NCI-H526 treated with DMSO at 0.1 percent for 48 hours (cell line): Measurements from ENCODE around the gene JAK1.

Experiments used
- DNase-seq: peaks from one replicate; lab custom pipeline; 2025; lab: John Stamatoyannopoulos, UW

JAK1 gene

DNA sequence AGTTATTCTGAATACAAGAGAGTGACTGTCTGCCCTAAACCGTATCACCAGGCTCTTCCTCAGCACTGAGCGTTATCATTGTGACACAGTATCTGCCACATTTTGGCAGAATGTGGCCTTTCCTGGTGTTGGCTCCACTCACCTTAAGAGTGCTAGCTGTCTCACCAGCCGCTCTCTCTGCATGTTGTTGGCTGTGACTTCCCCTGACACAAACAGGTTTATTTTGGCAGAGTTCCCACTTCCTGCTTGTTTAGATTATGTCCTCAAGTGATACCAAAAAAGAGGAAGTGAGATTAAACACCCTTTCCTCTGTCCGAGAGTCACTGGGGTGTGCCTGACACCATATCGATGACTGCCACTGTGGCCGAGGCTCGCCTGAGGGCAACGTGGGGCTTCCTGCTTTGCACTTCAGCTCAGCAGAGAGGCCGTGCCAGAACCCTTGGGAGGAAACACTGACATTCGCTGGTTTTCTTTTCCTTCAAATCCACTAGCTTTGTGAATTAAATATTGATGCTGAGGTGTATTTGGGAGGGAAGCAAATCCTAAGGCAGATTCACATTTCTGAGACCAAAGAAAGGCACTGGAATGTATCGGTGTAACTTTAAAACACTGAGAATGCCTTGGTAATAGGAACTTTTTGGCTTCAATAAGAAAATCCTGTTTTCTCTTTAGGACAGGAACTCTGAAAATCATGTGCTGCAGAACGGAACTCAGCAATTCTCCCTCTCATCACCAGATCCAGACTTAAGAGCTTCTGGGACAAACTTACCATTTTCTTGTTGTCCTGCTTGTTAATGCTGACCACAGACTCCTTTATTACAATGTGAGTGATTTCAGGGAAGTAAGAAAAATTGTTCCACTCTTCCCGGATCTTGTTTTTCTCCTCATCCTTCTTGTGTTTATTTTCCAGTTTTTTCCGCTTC, 102.1 kb downstream of the JAK1 start:
- no peak for DNase-seq

DNA sequence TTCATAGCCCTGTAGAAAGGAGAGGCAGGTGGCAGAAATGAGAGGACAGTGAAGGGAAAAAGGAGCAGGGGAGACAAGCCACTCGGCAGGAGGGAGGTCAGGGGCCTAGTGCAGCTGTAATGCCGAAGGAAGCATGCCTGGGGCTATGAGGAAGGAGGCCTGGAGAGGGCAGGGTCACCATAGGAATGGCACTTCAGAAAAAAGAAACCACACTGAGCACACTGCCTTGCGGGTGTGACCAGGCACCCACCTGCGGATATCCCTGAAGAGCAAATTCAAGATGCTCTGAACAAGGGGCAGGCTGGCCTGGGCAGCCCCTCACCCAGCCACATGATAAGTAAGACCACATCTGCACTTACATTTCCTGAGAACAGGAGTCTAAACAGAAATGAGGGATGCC, 104.7 kb downstream of the JAK1 start:
- DNase-seq, result no peak

- no peak for DNase-seq
These were observed 109.0 kb downstream of the JAK1 start for GRCh38 chr1:64857347-64857746.

DNA sequence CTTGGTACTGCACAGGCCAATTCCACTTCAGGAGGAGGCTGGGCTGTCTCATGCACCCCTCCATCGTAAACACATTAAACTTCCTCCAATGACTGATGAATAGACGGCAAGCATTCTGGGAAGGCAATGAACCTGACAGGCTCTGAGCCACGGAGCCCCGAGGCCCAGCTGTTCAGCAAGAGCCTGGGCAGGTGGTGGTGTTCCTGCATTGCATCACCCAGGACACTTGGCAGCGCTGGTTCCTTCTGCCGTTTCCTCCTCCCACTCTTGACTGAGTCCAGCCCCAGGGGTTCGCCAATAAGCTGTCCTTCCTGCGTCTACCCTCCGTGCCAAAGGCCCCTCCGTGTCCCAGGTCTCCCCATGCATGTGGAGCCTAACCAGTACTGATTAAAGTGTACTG, 109.8 kb downstream of the JAK1 start:
- no peak for DNase-seq

GRCh38 chr1:64855557-64855956, 110.8 kb downstream of the JAK1 start:
- DNase-seq, result no peak

DNA sequence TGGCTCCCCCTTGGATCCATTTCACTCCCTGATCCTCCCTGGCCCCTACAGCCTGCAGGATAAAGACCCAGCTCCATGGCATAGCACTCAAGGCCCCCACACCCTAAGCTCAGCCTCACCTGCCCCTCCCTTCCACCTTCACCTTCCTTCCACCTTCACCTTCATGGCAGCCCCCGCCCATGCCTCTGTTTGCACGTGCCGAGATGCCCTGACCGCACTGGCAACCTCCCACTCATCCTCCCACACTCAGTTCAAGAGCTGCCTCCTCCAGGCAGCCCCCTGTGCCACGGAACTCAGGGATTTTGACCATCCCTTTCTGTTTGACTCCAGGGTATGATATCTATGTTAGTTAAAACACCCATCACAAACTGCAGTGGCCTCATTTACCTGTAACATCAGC, 111.7 kb downstream of the JAK1 start:
- no peak for DNase-seq

DNA sequence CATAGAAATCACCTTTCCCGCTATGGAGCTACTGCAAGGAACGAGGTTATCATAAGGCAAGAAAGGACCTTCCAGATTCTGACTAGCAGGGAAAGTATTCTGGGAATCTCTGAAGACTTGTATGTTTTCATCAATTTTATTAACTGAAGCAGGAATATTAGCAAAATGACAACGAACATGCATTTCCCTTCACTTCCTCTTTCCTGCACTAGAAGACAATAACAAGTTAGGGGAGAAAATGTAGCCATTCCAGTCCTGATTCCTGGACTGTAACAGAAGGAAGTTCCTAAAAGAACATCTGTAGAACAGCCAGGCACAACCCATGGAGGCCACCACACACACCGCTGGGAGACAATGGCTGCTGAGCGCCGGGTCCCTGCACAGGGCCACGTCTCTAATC, 114.7 kb downstream of the JAK1 start:
- no peak for DNase-seq

GRCh38 chr1:64850846-64851245, 115.5 kb downstream of the JAK1 start:
- DNase-seq, result no peak

- DNase-seq, result no peak
These were observed 116.4 kb downstream of the JAK1 start for GRCh38 chr1:64849942-64850341.

GRCh38 chr1:64848803-64849202, 117.5 kb downstream of the JAK1 start:
- no peak for DNase-seq

DNA sequence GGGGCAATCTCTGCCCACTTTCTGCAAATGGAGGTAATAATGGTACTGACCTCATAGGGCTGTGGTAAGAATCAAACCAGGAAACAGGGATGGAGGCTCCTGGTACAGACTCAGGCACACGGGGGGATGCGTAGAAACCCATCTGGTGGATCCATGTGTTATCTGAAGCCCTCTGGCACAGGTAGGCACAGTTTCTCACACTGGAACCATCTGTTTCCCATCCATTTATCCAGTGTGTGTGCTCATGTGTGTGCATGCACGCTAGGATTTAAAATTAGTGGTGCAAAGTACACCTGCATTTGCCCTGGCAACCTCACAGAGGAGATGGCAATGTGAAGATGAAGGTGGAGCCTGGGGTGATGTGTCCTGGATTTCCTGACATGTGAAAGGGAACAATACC, 118.2 kb downstream of the JAK1 start:
- no peak for DNase-seq

DNA sequence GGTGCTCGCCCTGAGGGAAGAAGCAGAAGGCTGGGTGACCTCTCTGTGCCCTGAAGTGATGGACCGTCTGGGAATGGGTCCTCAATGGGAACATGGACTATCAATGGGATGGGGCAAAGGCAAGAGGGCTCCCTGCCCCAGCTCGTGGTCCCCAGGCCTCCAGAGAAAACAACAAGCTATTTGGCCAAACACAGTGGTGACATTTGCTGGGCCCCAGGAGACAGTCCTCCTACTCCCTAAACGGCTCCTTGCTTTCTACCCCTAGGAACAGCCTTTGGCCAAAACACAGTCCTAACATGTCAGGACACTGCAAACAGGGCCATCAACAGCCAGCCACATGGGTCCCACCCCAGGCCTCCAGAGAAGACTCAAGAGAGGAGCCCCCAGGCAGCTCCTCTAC, 118.7 kb downstream of the JAK1 start:
- DNase-seq, result no peak

GRCh38 chr1:64846573-64847430, 119.5 kb downstream of the JAK1 start:
- DNase-seq, result no peak

DNA sequence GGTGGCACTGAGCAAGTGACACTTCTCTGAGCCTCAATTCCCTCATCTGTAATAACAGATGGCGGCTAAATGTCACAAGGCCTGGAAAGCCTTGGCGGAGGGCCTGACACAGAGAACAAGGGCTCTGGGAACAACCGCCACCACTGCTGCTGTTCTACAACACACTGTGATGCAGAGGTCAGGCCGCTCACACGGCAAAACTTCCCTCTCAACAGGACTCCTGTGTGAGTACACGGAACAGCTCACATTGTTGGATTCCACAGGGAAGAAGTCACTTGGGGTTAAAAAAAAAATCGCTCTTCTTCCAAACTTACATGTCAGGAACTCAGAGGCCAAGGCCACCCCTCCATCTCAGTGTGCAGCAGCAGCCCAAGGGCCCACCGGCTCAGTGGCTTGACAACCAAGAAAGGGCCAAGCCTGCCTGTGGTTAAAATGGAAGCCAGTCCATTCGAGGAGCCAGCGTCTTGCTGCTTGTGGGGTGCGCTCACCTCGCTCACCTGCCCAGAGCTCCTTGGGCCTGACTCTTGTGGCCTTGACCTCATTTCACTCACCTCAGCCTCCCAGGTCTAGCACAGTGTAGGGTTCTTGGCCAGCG, 120.4 kb downstream of the JAK1 start:
- no peak for DNase-seq

DNA sequence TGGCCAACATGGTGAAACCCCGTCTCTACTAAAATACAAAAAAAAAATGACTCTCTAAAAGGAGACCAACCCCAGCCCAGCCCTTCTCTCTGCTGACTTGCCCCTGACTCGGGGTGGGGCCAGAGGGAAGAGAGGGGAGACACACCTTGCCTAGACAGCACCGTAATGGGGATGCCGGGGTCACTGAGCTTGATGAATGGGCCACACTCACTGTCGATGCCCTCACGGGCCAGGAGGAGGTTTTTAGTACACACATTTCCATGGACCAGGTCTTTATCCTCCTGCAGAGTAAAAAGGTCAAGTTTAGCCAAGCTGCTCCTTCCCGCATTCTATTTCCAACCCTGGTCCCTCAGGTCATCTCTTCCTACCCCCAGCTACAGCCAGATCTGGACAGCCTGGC, 121.7 kb downstream of the JAK1 start:
- DNase-seq, result no peak

GRCh38 chr1:64844175-64844574, 122.2 kb downstream of the JAK1 start:
- no peak for DNase-seq

GRCh38 chr1:64843675-64844074, 122.7 kb downstream of the JAK1 start:
- no peak for DNase-seq

DNA sequence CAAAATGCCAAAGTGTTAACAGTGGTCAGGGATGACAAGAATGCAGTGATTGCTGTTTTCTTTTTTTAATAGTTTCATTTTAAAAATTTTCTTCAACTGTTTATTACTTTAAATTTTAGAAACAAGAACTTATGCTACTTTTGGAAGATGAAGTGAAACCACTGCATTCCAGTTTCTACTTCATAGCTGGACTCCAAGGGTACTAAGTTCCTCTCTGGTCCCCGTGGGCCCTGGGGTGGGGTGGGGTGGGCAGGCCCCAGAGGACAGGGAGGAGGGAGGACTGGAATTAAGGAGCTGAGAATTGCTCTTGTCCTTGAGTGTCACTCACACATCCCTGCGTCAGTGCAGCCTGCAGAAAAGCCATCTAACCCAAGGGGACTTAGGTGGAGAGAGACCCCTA, 124.1 kb downstream of the JAK1 start:
- DNase-seq, result no peak

GRCh38 chr1:64841330-64842065, 124.9 kb downstream of the JAK1 start:
- no peak for DNase-seq

DNA sequence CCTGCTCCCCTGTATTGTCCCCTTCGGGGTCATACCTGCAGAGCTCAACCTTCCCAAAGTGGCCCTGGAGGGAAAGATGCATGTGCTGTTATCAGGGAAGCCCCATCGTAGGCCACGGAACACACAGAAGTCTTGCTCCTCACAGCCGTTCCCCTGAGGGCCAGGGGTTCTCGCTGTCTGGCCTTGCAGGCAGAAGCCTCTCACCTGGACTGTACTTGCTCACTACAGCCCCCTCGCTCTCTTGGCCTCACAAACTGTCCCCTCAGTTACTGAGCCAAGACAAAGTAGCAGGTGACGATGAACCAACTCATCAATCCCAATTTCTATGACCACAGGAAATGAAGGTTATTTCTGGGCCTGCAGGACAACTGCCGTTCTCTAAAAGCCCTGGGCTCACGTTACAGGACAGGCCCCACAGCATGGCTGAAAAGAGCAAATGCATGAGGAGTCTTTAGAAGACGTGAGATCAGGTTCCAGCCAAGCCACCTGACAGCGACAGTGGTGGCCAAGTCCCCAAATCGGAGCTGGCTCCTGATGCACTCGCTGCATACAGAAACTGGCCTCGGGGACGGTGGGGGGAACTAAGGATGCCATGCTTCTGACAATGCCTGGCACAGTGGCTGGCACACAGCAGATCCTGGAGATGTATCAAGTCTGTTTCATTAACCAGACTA, 126.5 kb downstream of the JAK1 start:
- no peak for DNase-seq

DNA sequence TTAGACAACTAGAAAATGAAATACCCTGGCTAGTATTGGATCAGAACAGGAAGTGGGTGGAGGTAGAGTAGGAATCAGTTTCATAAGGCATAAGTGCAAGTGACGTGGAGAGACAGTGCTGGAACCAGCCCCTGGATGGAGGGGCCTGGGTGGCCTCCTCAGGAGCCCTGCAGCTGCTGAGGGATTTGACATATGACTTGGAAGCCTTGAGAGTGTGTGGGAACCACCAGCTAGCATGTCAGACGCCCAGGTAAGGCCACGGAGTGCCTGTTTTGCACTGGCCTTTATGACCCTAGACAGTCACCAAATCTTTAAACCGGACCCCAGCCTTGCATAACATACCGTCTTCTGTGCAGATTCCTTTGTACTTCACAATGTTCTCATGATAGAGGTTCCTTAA, 127.1 kb downstream of the JAK1 start:
- DNase-seq, result no peak
